NCI-H2196 treated with DMSO at 0.1 percent for 48 hours (cell line): ENCODE measurements around the gene FPGS.
"Not testable (repeated sequence)": the region's sequence is repeated elsewhere in the genome, so short reads cannot be mapped to it uniquely, and the experiment has no call there.

Experiments
- DNase-seq: peaks from one replicate; lab custom pipeline; 2025; ENCODE audit not compliant: unreplicated experiment; lab: John Stamatoyannopoulos, UW

FPGS gene

GRCh38 chr9:127770905-127771569 is 31.6 kb upstream of the FPGS start:
- peak; percentile 97 for DNase-seq

- DNase-seq: no peak
These were observed 31.0 kb upstream of the FPGS start for GRCh38 chr9:127771570-127772189.

- no peak for DNase-seq
These were observed 30.1 kb upstream of the FPGS start for GRCh38 chr9:127772603-127773002.

- no peak for DNase-seq
These were observed 29.4 kb upstream of the FPGS start for GRCh38 chr9:127773272-127773671.

- DNase-seq: no peak
These were observed 28.7 kb upstream of the FPGS start for GRCh38 chr9:127773981-127774380.

GRCh38 chr9:127776195-127776923 is 26.3 kb upstream of the FPGS start:
- no peak for DNase-seq

GRCh38 chr9:127776924-127777289 is 25.8 kb upstream of the FPGS start:
- no peak for DNase-seq

- DNase-seq: no peak
These were observed 25.2 kb upstream of the FPGS start for GRCh38 chr9:127777368-127777980.

GRCh38 chr9:127778280-127779135 is 24.2 kb upstream of the FPGS start, which contains the start of gene SH2D3C:
Gene SH2D3C, minus strand, starts transcription at chr9:127778666. Its CDS starts 39 bp downstream, at chr9:127778627.
- no peak for DNase-seq

GRCh38 chr9:127779136-127779981 is 23.3 kb upstream of the FPGS start:
- DNase-seq: no peak

- no peak for DNase-seq
These were observed 22.4 kb upstream of the FPGS start for GRCh38 chr9:127780126-127780885.

GRCh38 chr9:127780909-127781308 is 21.8 kb upstream of the FPGS start:
- DNase-seq: not testable (repeated sequence)

- no peak for DNase-seq
These were observed 20.9 kb upstream of the FPGS start for GRCh38 chr9:127781806-127782205.

- DNase-seq: no peak
These were observed 19.3 kb upstream of the FPGS start for GRCh38 chr9:127783111-127784008.

GRCh38 chr9:127785023-127785932 is 17.4 kb upstream of the FPGS start:
- DNase-seq: peak; percentile 82

- DNase-seq: peak; percentile 84
These were observed 16.5 kb upstream of the FPGS start, which contains the start of gene CDK9 for GRCh38 chr9:127785933-127786772. Gene CDK9, plus strand, starts transcription at chr9:127786034. Its CDS starts 115 bp downstream, at chr9:127786149.
